ENCODE measurements around the gene FAM174B. TPM values are rescaled to one million over a fixed set of nuclear protein-coding genes. Genes with fewer than 3 reads are reported as not detected.
A peak's percentile ranks its signal among the peaks of the same experiment; 100 is the strongest.
"Not testable (repeated sequence)": the region's sequence is repeated elsewhere in the genome, so short reads cannot be mapped to it uniquely, and the experiment has no call there.

FAM174B gene
- total RNA-seq, 1 donor from 2014 or later, result 12.6 TPM

DNA sequence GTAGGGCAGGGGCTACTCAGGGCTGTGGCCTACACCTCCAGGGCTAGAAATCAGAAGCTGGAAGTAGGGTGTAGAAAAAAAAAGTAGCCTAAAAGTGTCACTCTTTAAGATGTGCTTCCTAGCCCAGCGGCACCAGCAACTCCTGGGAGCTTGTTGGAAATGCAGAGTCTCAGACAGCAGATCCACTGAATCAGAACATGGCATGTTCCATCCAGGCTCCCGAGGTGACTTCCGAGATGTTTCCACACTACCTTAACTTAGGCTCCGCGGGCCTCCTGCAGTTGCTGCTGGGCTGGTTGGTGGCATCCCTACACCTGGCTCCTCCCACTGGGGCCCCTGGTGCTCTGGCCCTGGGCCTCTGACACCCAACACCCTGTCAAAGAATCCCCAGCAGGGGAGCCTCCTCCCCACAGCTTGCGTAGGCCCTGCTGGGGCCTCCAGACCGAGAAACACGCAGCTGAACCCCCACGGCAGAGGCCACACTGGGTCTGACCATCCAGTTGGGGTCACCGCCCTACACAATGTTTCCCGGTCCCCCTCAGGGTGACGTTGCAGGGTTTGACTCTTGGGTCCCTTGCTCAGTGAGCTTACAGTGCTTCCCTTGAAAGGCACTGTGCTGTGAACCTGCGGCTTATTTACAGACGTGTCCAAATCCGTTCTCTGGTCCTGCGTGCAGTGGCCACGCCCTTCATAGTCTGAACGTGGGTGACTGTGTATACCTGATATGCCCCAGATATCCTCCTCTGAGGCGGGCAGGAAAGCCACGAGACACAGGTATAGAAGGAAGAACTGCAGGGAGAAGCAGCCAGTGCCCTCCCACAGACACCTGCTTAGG is 46.5 kb downstream of the FAM174B start:
- intact Hi-C loops (cut with micrococcal nuclease), result no loop called here
- no peak for ATAC-seq
- no peak for DNase-seq

- intact Hi-C loops (cut with micrococcal nuclease); DNase-seq; ATAC-seq: not testable (repeated sequence)
Measured at GRCh38 chr15:92606836-92607150, 48.8 kb downstream of the FAM174B start.

DNA sequence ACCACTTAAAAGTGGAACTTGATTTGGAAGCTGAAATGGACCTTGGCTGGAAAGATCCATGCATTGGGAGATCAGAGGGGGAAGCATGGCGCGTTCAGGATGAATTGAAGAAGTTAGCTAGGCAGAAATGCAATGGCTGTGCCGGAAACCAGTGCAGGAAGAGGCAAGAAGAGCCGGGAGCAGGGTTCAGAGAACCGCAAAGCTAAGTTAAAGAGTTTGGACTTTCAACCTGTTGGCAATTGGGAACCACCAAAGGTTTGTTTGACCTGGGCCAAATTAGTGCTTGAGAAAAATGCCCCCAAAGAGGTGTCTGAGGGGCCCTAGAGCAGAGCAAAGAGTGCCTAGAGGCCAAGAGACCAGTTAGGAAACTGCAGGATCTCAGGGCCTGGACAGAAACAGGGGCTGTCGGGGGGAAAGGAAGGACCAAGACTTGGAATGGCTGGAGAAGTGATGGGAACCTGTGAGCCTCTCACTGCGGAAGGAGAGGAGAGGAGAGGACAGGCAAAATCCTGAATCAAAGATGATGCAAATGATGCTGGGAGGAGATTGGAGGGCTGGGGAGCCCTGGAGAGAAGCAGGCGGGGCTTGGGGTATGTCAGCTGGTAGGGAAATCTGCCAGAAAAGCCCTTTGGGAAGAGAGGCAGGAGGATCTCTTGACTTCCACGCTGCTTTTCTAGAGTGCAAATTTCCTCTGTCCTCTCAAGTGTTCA is 49.3 kb downstream of the FAM174B start:
- ATAC-seq, result no peak
- DNase-seq, result no peak
- intact Hi-C loops (cut with micrococcal nuclease), result no loop called here

DNA sequence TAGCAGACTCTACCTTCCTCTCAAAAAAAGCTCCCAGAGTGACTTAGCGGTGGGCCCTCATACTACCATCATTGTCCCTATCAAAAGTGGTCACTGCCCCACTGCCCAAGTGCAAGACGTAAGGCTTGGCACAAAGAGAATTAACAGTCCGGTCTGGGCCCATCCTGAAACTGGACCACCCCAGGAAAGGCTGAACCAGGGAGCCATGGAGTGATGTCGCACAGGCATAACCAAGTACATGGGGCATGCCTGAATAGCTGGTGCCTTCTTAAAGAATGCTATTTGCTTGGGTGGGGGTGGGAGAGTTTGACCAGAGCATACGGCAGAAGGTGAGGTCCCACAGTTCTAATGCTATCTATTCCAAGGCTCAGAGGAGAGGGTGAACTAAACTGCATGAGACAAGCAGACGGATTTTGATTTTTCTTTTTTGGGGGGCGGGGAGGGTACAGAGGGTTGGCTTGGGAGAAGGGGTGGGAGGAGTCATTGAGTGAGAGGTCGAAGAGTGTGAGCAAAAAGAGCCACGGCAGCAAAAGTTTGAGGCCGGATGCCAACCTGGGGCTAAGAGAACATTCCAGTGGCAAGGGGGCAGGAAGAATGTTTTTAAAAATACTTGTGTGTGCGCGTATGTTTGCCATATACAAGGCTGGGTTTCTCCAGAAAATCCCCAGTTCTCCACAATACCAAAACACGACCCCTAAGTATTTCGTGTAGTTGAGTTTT is 50.2 kb downstream of the FAM174B start:
- intact Hi-C loops (cut with micrococcal nuclease), result no loop called here
- no peak for ATAC-seq
- DNase-seq, result no peak

DNA sequence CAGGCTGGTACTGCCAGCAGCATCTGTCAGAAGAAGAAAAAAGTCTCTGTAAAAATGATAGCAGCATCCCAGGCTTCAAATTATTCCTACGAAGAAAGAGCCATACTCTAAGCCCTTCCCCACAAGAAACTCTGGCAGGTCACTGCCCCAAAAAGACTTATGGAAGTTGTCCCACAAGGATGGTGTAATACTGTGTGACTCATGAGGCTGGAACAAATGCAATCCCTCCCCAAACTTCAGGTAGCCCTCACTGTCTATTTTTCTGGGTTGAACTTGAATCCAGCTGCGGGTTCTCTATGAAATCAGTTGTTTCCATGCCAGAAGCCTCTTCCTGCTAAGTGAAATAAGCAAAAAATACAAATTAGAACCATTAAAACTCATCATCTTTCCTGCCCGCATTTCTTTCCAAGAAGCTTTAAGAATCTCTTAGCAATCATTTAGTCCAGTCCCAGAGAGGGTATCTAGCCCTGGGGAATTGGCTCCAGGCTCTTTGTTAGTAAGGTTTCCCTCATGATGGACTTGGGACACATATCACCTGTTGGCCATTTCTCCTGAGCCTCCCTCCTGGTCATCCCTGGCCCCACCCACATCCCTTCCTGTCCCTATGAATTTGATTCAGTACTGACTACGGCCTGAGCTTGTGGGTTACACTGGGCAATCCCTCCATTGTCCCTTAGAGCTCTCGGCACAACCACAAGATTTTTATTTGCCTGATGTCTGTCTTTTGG is 51.7 kb downstream of the FAM174B start:
- peak; percentile 24 for ATAC-seq
- no peak for DNase-seq
- intact Hi-C loops (cut with micrococcal nuclease), result no loop called here

DNA sequence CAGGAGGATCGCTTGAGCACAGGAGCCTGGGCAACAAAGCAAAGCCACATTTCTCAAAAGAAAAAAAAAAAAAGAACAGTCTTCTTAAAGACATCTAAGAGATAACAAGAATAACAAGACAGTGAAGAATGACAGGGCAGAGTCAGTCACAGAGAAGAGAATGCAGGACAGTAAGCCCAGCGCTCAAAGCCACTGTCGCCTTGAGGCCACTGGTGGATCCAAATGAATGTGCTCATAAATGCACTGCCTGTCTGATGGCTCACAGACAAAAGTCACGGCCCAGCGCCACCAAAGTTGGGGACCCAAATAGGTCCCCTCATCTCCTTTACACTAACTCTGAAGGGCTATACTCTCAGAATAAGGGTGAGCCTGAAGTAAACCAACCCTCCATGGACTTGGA is 52.3 kb downstream of the FAM174B start:
- intact Hi-C loops (cut with micrococcal nuclease), result no loop called here
- DNase-seq (no peak), ATAC-seq (no peak)

DNA sequence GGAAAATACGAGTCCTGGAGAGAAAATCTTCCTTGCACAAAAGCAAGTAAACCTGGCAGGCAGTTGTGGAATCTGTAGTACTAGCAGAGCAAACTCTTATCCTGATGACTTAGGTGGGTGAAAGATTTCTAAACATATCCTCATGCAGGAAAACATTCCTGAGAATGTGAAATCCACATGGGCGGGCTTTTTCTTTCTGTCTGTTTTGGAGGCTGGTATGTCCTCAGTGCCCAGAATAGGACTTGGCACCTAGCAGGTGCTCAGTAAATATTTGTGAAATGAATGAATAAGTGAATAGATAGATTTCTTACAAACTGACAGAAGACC is 53.3 kb downstream of the FAM174B start:
- intact Hi-C loops (cut with micrococcal nuclease), result no loop called here
- ATAC-seq (no peak), DNase-seq (no peak)

- intact Hi-C loops (cut with micrococcal nuclease), result no loop called here
- DNase-seq, result no peak
- no peak for ATAC-seq
Measured at GRCh38 chr15:92601592-92602266, 53.8 kb downstream of the FAM174B start.

DNA sequence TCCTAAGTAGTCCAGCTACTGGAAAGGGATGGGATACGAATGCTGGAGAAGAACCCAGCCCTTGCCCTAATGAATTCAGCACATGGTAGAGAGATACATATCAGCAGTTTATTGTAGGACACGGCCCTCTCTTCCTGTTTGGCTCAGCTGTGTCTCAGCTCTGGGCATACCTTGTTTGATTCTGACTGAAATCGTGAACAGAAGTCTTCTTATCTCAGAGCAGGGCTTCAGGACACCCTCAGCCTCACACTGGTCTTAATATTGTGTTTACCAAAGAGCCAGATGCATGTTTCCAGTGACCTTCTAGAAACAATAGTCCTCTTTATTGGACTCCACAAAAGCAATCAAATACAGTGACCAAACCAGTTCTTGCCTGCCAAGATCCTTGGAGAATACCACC is 54.7 kb downstream of the FAM174B start:
- intact Hi-C loops (cut with micrococcal nuclease), result no loop called here
- no peak for ATAC-seq
- no peak for DNase-seq

DNA sequence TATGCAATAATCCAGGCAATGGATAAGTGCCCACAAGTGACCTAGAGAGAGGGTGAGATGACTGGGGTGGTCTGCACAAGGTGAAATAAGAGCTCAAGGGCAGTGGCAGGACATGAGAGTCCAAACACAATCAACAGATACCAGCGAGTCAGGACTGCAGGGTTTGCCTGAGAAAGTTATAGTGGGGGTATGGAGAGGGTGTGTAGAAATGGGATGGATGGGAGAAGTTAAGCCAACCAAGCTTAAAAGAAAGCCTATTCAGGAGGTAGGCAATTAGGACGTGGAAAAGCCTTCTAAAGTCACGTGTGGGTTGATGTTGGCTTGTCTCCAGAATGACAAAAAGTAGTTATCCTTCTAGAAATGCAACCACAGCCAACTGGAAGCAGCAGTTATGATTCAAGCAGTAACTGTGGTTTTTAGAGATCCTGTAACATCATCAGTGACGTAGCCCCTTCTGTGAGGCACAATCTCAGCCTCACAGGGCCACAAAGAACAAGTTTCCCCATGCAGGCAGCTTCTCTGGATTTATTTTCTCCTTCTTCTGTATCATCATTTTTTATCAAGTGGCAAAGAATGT is 56.1 kb downstream of the FAM174B start:
- intact Hi-C loops (cut with micrococcal nuclease), result no loop called here
- no peak for DNase-seq
- ATAC-seq, result no peak

GRCh38 chr15:92597548-92597947 is 58.0 kb downstream of the FAM174B start:
- DNase-seq, result no peak
- intact Hi-C loops (cut with micrococcal nuclease), result no loop called here
- peak; percentile 60 for ATAC-seq

- DNase-seq (no peak), ATAC-seq (no peak)
- intact Hi-C loops (cut with micrococcal nuclease), result no loop called here
Measured at GRCh38 chr15:92596623-92597022, 59.0 kb downstream of the FAM174B start.

DNA sequence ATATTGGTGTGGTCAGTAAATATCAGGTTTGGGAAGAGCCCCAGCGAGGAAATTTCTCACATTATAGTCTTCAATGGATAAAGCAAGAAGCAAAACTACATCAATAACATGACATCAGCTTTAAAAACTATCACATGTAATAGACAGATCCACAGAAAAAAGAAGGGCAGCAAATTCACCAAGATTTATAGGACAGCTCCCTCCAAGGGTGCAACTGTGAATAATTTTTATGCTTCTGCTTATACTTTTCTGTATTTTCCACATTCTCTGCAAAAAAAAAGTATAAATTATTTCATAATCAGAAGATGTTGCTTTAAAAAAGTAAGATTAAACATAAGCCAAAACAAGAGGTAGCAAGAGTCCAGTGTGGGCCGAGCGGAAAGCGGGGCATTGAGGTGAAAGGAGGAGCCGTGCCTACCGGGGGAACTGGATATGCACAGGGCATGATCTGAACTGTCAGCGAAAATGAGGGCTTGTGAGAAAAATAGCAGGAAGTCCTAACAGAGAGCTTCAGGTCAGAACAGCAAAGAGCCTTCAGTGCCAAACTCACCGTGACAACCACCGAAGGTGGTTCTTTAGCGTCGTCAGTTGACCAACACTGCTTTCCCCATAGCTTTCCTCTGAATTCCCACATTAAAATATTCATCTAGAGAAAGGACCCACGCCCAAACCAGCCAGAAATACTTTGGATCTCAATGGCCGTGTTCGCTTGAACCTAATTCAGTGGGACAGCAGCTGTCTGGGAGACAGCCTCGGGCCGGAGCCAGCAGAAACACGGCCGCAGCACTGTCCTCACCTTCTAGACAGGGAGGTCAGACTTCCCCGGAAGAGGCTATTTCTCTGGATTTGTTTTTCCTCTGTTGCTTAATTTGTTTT is 59.8 kb downstream of the FAM174B start:
- intact Hi-C loops (cut with micrococcal nuclease), result no loop called here
- no peak for DNase-seq
- ATAC-seq, result peak; percentile 35

DNA sequence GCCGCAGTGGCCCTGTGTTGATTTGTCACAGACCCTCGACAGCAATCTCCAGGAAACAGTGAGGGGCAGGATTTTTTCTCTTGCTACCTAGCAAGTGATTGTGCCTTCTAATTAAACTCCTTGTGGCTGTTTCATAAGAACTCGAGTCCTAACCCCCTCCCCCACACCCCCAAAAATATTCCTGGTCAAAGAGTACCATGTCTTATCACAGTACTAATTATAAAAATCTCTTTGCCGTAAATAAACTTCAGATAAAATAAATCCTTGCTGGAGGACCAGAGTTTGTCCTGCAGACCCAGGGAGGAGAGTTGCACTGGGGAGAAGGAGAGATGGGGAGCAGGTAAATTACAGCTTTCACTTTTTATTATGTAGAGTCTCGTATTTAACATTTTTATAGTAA is 64.3 kb downstream of the FAM174B start:
- intact Hi-C loops (cut with micrococcal nuclease), result no loop called here
- DNase-seq, result no peak
- peak; percentile 76 for ATAC-seq

DNA sequence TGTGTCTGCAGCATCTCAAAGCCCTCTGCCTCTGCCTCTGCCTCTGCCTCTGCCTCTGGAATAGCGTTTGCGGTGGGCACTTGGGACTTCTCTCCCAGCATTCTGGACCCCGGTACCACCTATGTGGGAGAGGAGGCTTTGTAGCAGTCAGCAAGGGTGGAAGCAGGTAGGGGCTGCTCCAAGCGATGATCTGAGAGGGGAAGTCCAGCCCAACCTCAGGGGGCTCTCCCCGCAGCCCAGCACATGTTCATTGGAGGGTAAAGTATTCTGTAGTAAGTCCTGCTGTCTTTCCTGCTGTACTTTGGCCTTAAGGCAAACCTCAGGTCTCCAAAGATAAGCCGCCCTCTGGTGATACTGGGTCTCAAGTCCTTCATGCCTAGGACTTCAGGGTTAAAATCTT is 68.6 kb downstream of the FAM174B start:
- intact Hi-C loops (cut with micrococcal nuclease), result no loop called here
- no peak for DNase-seq
- no peak for ATAC-seq

GRCh38 chr15:92586383-92586942 is 69.1 kb downstream of the FAM174B start:
- DNase-seq (no peak), ATAC-seq (no peak)
- intact Hi-C loops (cut with micrococcal nuclease), result no loop called here

GRCh38 chr15:92584105-92584504 is 71.5 kb downstream of the FAM174B start:
- no peak for DNase-seq
- intact Hi-C loops (cut with micrococcal nuclease), result no loop called here
- peak; percentile 84 for ATAC-seq

Measured in left ventricle myocardium superior (tissue), 1 donor.